ENCODE measurements around the gene TECTB. TPM values are rescaled to one million over a fixed set of nuclear protein-coding genes. Genes with fewer than 3 reads are reported as not detected.
A peak's percentile ranks its signal among the peaks of the same experiment; 100 is the strongest.

TECTB gene
- total and polyA plus RNA-seq, 5 experiments from 2014 or later = not detected

DNA sequence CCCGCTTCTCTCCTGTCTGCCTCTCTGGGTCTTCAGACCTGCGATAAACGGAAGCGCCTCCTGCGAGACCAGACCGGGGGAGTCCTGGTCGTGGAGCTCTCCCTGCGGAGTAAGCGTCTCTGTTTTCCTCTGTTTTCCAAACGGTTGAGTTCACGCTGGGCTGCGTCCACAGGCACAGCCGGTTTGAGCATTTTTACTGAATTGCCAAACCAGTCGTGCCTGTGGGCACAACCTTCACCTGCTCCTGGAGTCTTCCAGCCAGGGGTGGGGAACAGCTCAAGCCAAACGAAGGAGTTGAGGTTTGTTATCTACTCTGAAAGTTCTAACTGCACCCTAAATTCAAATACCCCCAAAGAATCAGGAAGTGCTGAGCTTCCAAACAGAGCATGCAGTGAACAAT, 16.3 kb downstream of the TECTB start:
- DNase-seq (no peak), ATAC-seq (no peak)
- H3K9me3 Mint-ChIP-seq = no peaks in the 10 kb centered on the region
- POLR2A ChIA-PET = no interaction called here
- no peaks in the 10 kb centered on the region for H3K36me3 Mint-ChIP-seq
- no peak overlapping the region for H3K27ac Mint-ChIP-seq
- H3K4me1 Mint-ChIP-seq = peaks cover 0 to 2% (median 0%) of the 10 kb centered on the region in 4 donors
- peaks cover 0 to 4% (median 4%) of the 10 kb centered on the region in 5 donors for H3K27me3 Mint-ChIP-seq
- no peak overlapping the region for H3K4me3 Mint-ChIP-seq

GRCh38 chr10:112302335-112302734, 19.1 kb downstream of the TECTB start:
- no peak for ATAC-seq
- POLR2A ChIA-PET = no interaction called here
- no peak overlapping the region for H3K4me3 Mint-ChIP-seq
- H3K36me3 Mint-ChIP-seq = no peaks in the 10 kb centered on the region
- H3K4me1 Mint-ChIP-seq = peaks cover 0 to 2% (median 0%) of the 10 kb centered on the region in 4 donors
- no peak overlapping the region for H3K27ac Mint-ChIP-seq
- no peak for DNase-seq
- peaks cover 4 to 20% (median 9%) of the 10 kb centered on the region in 5 donors for H3K27me3 Mint-ChIP-seq
- no peaks in the 10 kb centered on the region for H3K9me3 Mint-ChIP-seq

DNA sequence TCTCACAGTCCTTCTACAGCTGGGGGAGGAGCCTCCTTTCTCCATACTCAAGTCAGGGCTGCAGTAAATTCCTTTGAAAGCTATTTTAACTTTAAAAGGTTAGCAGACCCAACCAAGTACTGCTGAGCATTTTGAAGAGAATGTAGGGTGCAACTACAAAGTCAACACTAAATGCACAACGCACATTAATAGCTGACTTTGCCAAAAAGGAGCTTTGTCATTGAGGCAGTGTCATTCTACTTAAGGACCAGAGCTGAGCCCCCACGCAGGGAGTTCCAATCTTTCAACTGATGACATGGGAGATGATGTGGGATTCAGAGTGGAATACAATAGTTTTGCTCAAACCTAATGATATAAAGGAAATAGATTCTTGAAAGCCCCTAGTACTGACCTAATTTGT, 20.3 kb downstream of the TECTB start:
- H3K4me3 Mint-ChIP-seq = no peak overlapping the region
- DNase-seq (no peak), ATAC-seq (no peak)
- no peaks in the 10 kb centered on the region for H3K9me3 Mint-ChIP-seq
- no peaks in the 10 kb centered on the region for H3K36me3 Mint-ChIP-seq
- peaks cover 8 to 32% (median 15%) of the 10 kb centered on the region in 5 donors for H3K27me3 Mint-ChIP-seq
- peaks cover 0 to 2% (median 0%) of the 10 kb centered on the region in 4 donors for H3K4me1 Mint-ChIP-seq
- no peak overlapping the region for H3K27ac Mint-ChIP-seq
- POLR2A ChIA-PET = no interaction called here

GRCh38 chr10:112304267-112304859, 21.2 kb downstream of the TECTB start:
- H3K4me1 Mint-ChIP-seq = peaks cover 0 to under 1% (median 0%) of the 10 kb centered on the region in 4 donors

GRCh38 chr10:112307358-112308124, 24.3 kb downstream of the TECTB start:
- Mint-ChIP-seq H3K4me3 (no peak overlapping the region), H3K27me3 (peaks cover 9 to 43% (median 24%) of the 10 kb centered on the region in 5 donors), H3K4me1 (no peaks in the 10 kb centered on the region), H3K9me3 (no peaks in the 10 kb centered on the region), H3K27ac (peak overlapping the region in 1 of 10 donors; percentile 16), H3K36me3 (no peaks in the 10 kb centered on the region)
- POLR2A ChIA-PET = no interaction called here
- ATAC-seq = no peak
- no peak for DNase-seq

More at GRCh38 chr10:112304267-112304859, 21.2 kb downstream of the TECTB start:
- peaks cover 8 to 39% (median 17%) of the 10 kb centered on the region in 5 donors for H3K27me3 Mint-ChIP-seq
- no peaks in the 10 kb centered on the region for H3K9me3 Mint-ChIP-seq
- no peak overlapping the region for H3K27ac Mint-ChIP-seq
- no peak for DNase-seq
- H3K36me3 Mint-ChIP-seq = no peaks in the 10 kb centered on the region
- ATAC-seq = no peak
- H3K4me3 Mint-ChIP-seq = no peak overlapping the region
- POLR2A ChIA-PET = no interaction called here

- ATAC-seq (no peak), DNase-seq (no peak)
- Mint-ChIP-seq H3K27me3 (peaks cover 12 to 49% (median 28%) of the 10 kb centered on the region in 5 donors), H3K4me1 (no peaks in the 10 kb centered on the region), H3K4me3 (no peak overlapping the region), H3K27ac (no peak overlapping the region), H3K36me3 (no peaks in the 10 kb centered on the region), H3K9me3 (no peaks in the 10 kb centered on the region)
- POLR2A ChIA-PET = no interaction called here
These were observed 24.9 kb downstream of the TECTB start for GRCh38 chr10:112308125-112308502.

DNA sequence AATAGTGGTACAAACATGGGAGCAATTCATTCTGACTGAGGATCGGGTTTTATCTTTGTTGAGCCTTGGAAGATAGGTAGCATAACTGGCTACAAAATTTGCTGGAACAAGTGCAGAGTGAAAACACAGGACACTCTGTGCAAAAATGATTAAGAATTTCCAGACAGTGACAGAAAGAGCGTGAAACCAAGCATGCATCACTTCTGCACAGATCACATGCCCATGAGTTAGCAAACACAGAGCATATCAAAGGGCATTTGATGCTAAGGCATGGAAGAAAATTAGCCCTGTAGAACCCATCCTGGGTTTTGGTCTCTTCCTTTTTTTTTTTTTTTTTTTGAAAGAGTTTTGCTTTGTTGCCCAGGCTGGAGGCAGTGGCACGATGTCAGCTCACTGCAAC, 28.3 kb downstream of the TECTB start:
- peaks cover 16 to 54% (median 38%) of the 10 kb centered on the region in 5 donors for H3K27me3 Mint-ChIP-seq
- DNase-seq (no peak), ATAC-seq (no peak)
- H3K36me3 Mint-ChIP-seq = no peaks in the 10 kb centered on the region
- H3K4me1 Mint-ChIP-seq = peaks cover 0 to 2% (median 0%) of the 10 kb centered on the region in 4 donors
- no peak overlapping the region for H3K4me3 Mint-ChIP-seq
- POLR2A ChIA-PET = no interaction called here
- H3K27ac Mint-ChIP-seq = no peak overlapping the region
- no peaks in the 10 kb centered on the region for H3K9me3 Mint-ChIP-seq

DNA sequence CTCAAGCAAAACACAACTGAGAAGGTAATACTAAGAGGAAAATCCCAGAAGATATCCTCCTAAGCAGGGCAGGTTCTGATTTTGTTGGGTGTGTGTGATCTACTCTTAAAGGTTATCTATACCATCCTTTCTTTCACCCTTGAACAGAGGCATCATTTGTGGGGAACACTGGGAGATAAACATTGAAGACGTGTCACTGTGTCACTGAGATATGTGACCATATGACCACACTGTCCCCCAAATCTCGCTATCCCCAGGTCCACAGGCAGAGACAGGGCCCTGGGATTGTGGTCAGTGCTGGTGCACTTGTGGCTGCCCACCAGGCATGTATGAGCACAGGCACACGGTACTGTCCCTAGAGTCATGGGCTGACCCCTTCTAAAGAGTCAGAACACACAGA, 30.0 kb downstream of the TECTB start:
- Mint-ChIP-seq H3K9me3 (no peaks in the 10 kb centered on the region), H3K4me3 (no peak overlapping the region), H3K36me3 (no peaks in the 10 kb centered on the region), H3K4me1 (peaks cover 0 to 2% (median 0%) of the 10 kb centered on the region in 4 donors), H3K27me3 (peaks cover 14 to 51% (median 43%) of the 10 kb centered on the region in 5 donors), H3K27ac (no peak overlapping the region)
- DNase-seq (no peak), ATAC-seq (no peak)
- POLR2A ChIA-PET = no interaction called here

GRCh38 chr10:112313911-112314310, 30.7 kb downstream of the TECTB start:
- Mint-ChIP-seq H3K9me3 (no peaks in the 10 kb centered on the region), H3K27me3 (peaks cover 14 to 47% (median 42%) of the 10 kb centered on the region in 5 donors)
- ATAC-seq = no peak

DNA sequence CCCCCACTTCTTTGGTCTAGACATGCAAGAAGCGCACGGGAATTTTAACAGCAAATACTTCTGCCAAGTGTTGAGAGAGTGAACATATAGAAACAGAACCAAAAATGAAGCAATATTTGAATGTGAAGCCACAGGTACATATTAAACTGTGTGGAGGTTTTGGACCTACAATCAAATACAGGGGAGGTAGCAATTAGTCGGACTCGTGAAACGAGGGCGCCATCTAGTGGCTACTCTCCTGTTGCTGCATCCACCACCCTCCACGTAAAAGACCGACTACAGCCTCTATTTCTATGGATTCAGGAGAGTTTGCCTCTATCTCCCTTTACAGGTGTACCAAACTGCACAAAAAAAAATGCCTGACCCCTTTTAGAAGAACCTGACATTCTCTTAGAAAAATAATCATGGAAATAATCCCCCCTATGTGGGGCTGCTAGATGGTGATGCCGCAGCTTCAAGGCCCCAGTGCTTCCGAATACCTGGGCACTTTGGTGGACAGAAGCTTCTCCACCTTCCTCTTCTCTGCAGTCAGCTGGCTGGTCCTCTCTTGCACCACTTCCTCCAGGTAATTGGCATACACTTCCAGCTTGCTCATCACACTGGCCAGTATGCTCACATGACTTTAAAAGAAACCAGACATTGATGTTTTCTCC, 31.7 kb downstream of the TECTB start:
- H3K4me1 Mint-ChIP-seq = peaks cover 0 to 2% (median 0%) of the 10 kb centered on the region in 4 donors
- H3K9me3 Mint-ChIP-seq = no peaks in the 10 kb centered on the region
- POLR2A ChIA-PET = interaction anchor here (0.5 kb wide), 1 partner anchor 111 kb away, joined by 4 read pairs; no protein-coding TSS in a partner anchor
- H3K4me3 Mint-ChIP-seq = no peak overlapping the region
- DNase-seq = peak; percentile 42 to 82 (median 66)
- peak; percentile 66 to 80 for ATAC-seq
- no peak overlapping the region for H3K27ac Mint-ChIP-seq
- no peaks in the 10 kb centered on the region for H3K36me3 Mint-ChIP-seq
- peaks cover 14 to 45% (median 42%) of the 10 kb centered on the region in 5 donors for H3K27me3 Mint-ChIP-seq

More at GRCh38 chr10:112313911-112314310, 30.7 kb downstream of the TECTB start:
- POLR2A ChIA-PET = no interaction called here
- H3K4me1 Mint-ChIP-seq = peaks cover 0 to 2% (median 0%) of the 10 kb centered on the region in 4 donors
- no peaks in the 10 kb centered on the region for H3K36me3 Mint-ChIP-seq
- no peak overlapping the region for H3K4me3 Mint-ChIP-seq
- no peak overlapping the region for H3K27ac Mint-ChIP-seq
- DNase-seq = no peak

- DNase-seq = no peak
- Mint-ChIP-seq H3K36me3 (no peaks in the 10 kb centered on the region), H3K27ac (no peak overlapping the region), H3K4me1 (no peaks in the 10 kb centered on the region), H3K27me3 (peaks cover 5 to 18% (median 8%) of the 10 kb centered on the region in 5 donors), H3K9me3 (no peaks in the 10 kb centered on the region), H3K4me3 (no peak overlapping the region)
- POLR2A ChIA-PET = no interaction called here
- no peak for ATAC-seq
These were observed 44.5 kb downstream of the TECTB start for GRCh38 chr10:112327678-112328077.

- no peaks in the 10 kb centered on the region for H3K9me3 Mint-ChIP-seq
- POLR2A ChIA-PET = no interaction called here
- ATAC-seq (no peak), DNase-seq (no peak)
- H3K4me1 Mint-ChIP-seq = no peaks in the 10 kb centered on the region
- no peak overlapping the region for H3K27ac Mint-ChIP-seq
- peaks cover 0 to 18% (median 5%) of the 10 kb centered on the region in 5 donors for H3K27me3 Mint-ChIP-seq
- H3K4me3 Mint-ChIP-seq = no peak overlapping the region
- H3K36me3 Mint-ChIP-seq = no peaks in the 10 kb centered on the region
These were observed 47.0 kb downstream of the TECTB start for GRCh38 chr10:112330162-112330561.

- H3K27me3 Mint-ChIP-seq = peaks cover 0 to 14% (median 2%) of the 10 kb centered on the region in 5 donors
- no peaks in the 10 kb centered on the region for H3K36me3 Mint-ChIP-seq
- no peaks in the 10 kb centered on the region for H3K9me3 Mint-ChIP-seq
- peaks cover 0 to 3% (median under 1%) of the 10 kb centered on the region in 4 donors for H3K4me1 Mint-ChIP-seq
- no peak for DNase-seq
- POLR2A ChIA-PET = no interaction called here
- no peak overlapping the region for H3K27ac Mint-ChIP-seq
- no peak overlapping the region for H3K4me3 Mint-ChIP-seq
- no peak for ATAC-seq
These were observed 47.5 kb downstream of the TECTB start for GRCh38 chr10:112330607-112331160.

All from naive thymus-derived CD8-positive, alpha-beta T cell (primary cell).